NCI-H2196 (cell line): Measurements from ENCODE around the gene DPY19L3.
"Not testable (repeated sequence)": the region's sequence is repeated elsewhere in the genome, so short reads cannot be mapped to it uniquely, and the experiment has no call there.

Experiments
- DNase-seq: peaks from one replicate; lab custom pipeline; 2025; ENCODE audit not compliant: unreplicated experiment; lab: John Stamatoyannopoulos, UW

DPY19L3 gene

DNA sequence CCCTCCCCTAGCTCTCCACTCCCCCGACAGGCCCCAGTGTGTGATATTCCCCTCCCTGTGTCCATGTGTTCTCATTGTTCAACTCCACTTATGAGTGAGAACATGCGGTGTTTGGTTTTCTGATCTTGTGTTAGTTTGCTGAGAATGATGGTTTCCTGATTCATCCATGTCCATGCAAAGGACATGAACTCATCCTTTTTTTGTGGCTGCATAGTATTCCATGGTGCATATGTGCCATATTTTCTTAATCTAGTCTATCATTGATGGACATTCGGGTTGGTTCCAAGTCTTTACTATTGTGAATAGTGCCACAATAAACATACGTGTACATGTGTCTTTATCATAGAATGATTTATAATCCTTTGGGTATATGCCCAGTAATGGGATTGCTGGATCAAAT lies 106.9 kb downstream of the DPY19L3 start:
- DNase-seq, result not testable (repeated sequence)

DNA sequence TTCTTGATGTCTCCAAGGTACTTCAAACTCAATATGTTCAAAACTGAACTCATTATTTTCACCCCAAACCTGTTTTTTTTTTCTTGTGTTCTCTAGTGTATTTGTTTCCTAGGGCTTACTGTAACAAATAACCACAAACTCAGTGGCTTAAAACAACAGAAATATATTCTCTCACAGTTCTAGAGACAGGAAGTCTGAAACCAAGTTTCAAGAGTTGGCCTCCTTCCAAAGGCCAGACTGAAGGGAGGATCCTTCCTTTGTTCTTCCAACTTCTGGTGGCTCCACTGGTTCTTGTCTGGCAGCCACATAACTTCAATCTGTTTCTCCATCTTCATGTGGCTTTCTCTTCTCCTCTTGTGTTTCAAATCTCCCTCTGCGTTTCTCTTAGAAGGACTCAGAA lies 113.5 kb downstream of the DPY19L3 start:
- DNase-seq, result no peak

GRCh38 chr19:32522967-32523366 lies 117.4 kb downstream of the DPY19L3 start:
- DNase-seq, result no peak

GRCh38 chr19:32526895-32527294 lies 121.3 kb downstream of the DPY19L3 start:
- no peak for DNase-seq

GRCh38 chr19:32530773-32531172 lies 125.2 kb downstream of the DPY19L3 start:
- DNase-seq, result no peak

GRCh38 chr19:32532233-32532632 lies 126.7 kb downstream of the DPY19L3 start:
- no peak for DNase-seq
